ENCODE measurements around the gene SLIT1. TPM values are rescaled to one million over a fixed set of nuclear protein-coding genes. Genes with fewer than 3 reads are reported as not detected.
A peak's percentile ranks its signal among the peaks of the same experiment; 100 is the strongest.
"Not testable (repeated sequence)": the region's sequence is repeated elsewhere in the genome, so short reads cannot be mapped to it uniquely, and the experiment has no call there.

SLIT1 gene
- polyA plus RNA-seq, 3 donors from 2014 or later: 0.07 to 0.36 TPM; not detected in 1

- no peak for DNase-seq
- Mint-ChIP-seq H3K27me3 (ENCODE audit: low read depth in 3 of 3) (no peaks in the 10 kb centered on the region), H3K27ac (no peak overlapping the region), H3K4me1 (no peaks in the 10 kb centered on the region), H3K9me3 (no peaks in the 10 kb centered on the region), H3K4me3 (no peak overlapping the region), H3K36me3 (no peaks in the 10 kb centered on the region)
These were observed 142.2 kb downstream of the SLIT1 start for GRCh38 chr10:97043563-97043855.

- DNase-seq: no peak
- Mint-ChIP-seq H3K9me3 (no peaks in the 10 kb centered on the region), H3K4me3 (no peak overlapping the region)
These were observed 142.8 kb downstream of the SLIT1 start for GRCh38 chr10:97042716-97043562.

GRCh38 chr10:97042081-97042480 lies 143.7 kb downstream of the SLIT1 start:
- Mint-ChIP-seq H3K27ac (no peak overlapping the region), H3K36me3 (no peaks in the 10 kb centered on the region), H3K4me1 (peaks cover 7 to 13% of the 10 kb centered on the region in 2 donors), H3K27me3 (ENCODE audit: low read depth in 3 of 3) (peaks cover 0 to 4% (median 1%) of the 10 kb centered on the region in 3 donors), H3K4me3 (no peak overlapping the region), H3K9me3 (no peaks in the 10 kb centered on the region)
- DNase-seq: no peak

More at GRCh38 chr10:97042716-97043562, 142.8 kb downstream of the SLIT1 start:
- H3K27me3 Mint-ChIP-seq (ENCODE audit: low read depth in 3 of 3): peaks cover 0 to 4% (median 0%) of the 10 kb centered on the region in 3 donors
- no peaks in the 10 kb centered on the region for H3K36me3 Mint-ChIP-seq
- H3K4me1 Mint-ChIP-seq: peaks cover 0 to 4% of the 10 kb centered on the region in 2 donors
- no peak overlapping the region for H3K27ac Mint-ChIP-seq

- no peak overlapping the region for H3K4me3 Mint-ChIP-seq
- H3K36me3 Mint-ChIP-seq: no peaks in the 10 kb centered on the region
- H3K27ac Mint-ChIP-seq: no peak overlapping the region
These were observed 145.1 kb downstream of the SLIT1 start for GRCh38 chr10:97040706-97041105.

GRCh38 chr10:97040248-97040584 lies 145.5 kb downstream of the SLIT1 start:
- no peaks in the 10 kb centered on the region for H3K9me3 Mint-ChIP-seq
- peaks cover 1 to 4% (median 2%) of the 10 kb centered on the region in 3 donors for H3K27me3 Mint-ChIP-seq (ENCODE audit: low read depth in 3 of 3)
- H3K4me3 Mint-ChIP-seq: no peak overlapping the region
- no peaks in the 10 kb centered on the region for H3K36me3 Mint-ChIP-seq
- DNase-seq: no peak
- H3K27ac Mint-ChIP-seq: no peak overlapping the region
- peaks cover 9 to 16% of the 10 kb centered on the region in 2 donors for H3K4me1 Mint-ChIP-seq

More at GRCh38 chr10:97040706-97041105, 145.1 kb downstream of the SLIT1 start:
- H3K27me3 Mint-ChIP-seq (ENCODE audit: low read depth in 3 of 3): peaks cover 1 to 4% (median 2%) of the 10 kb centered on the region in 3 donors
- no peak for DNase-seq
- no peaks in the 10 kb centered on the region for H3K9me3 Mint-ChIP-seq
- H3K4me1 Mint-ChIP-seq: peaks cover 9 to 16% of the 10 kb centered on the region in 2 donors

GRCh38 chr10:97039538-97040247 lies 146.1 kb downstream of the SLIT1 start:
- no peaks in the 10 kb centered on the region for H3K9me3 Mint-ChIP-seq
- peaks cover 1 to 4% (median 2%) of the 10 kb centered on the region in 3 donors for H3K27me3 Mint-ChIP-seq (ENCODE audit: low read depth in 3 of 3)
- no peak for DNase-seq
- H3K4me1 Mint-ChIP-seq: peaks cover 9 to 16% of the 10 kb centered on the region in 2 donors
- H3K36me3 Mint-ChIP-seq: no peaks in the 10 kb centered on the region
- H3K4me3 Mint-ChIP-seq: no peak overlapping the region
- no peak overlapping the region for H3K27ac Mint-ChIP-seq

GRCh38 chr10:97038688-97039087 lies 147.1 kb downstream of the SLIT1 start:
- Mint-ChIP-seq H3K4me3 (peak overlapping the region in 1 of 5 donors; percentile 46), H3K27me3 (ENCODE audit: low read depth in 3 of 3) (peaks cover 1 to 4% (median 2%) of the 10 kb centered on the region in 3 donors), H3K9me3 (no peaks in the 10 kb centered on the region), H3K4me1 (peaks cover 9 to 16% of the 10 kb centered on the region in 2 donors), H3K36me3 (no peaks in the 10 kb centered on the region), H3K27ac (no peak overlapping the region)
- no peak for DNase-seq

- Mint-ChIP-seq H3K27ac (no peak overlapping the region), H3K36me3 (no peaks in the 10 kb centered on the region), H3K4me1 (peaks cover 9 to 16% of the 10 kb centered on the region in 2 donors), H3K4me3 (peak overlapping the region; percentile 46 to 82 (median 81)), H3K27me3 (ENCODE audit: low read depth in 3 of 3) (peaks cover 1 to 4% (median 2%) of the 10 kb centered on the region in 3 donors), H3K9me3 (no peaks in the 10 kb centered on the region)
- DNase-seq: peak; percentile 51 to 57 (median 56)
These were observed 148.1 kb downstream of the SLIT1 start for GRCh38 chr10:97037365-97038361.

- H3K4me3 Mint-ChIP-seq: no peak overlapping the region
- no peaks in the 10 kb centered on the region for H3K36me3 Mint-ChIP-seq
- peaks cover 9 to 16% of the 10 kb centered on the region in 2 donors for H3K4me1 Mint-ChIP-seq
- no peaks in the 10 kb centered on the region for H3K9me3 Mint-ChIP-seq
- H3K27me3 Mint-ChIP-seq (ENCODE audit: low read depth in 3 of 3): peaks cover 1 to 5% (median 4%) of the 10 kb centered on the region in 3 donors
- no peak for DNase-seq
- H3K27ac Mint-ChIP-seq: peak overlapping the region in 1 of 6 donors; percentile 29
These were observed 150.6 kb downstream of the SLIT1 start for GRCh38 chr10:97034958-97035769.

GRCh38 chr10:97034301-97034700 lies 151.5 kb downstream of the SLIT1 start:
- H3K36me3 Mint-ChIP-seq: no peaks in the 10 kb centered on the region
- H3K9me3 Mint-ChIP-seq: no peaks in the 10 kb centered on the region
- H3K27me3 Mint-ChIP-seq (ENCODE audit: low read depth in 3 of 3): peaks cover 1 to 7% (median 5%) of the 10 kb centered on the region in 3 donors
- H3K4me3 Mint-ChIP-seq: no peak overlapping the region
- H3K4me1 Mint-ChIP-seq: peaks cover 9 to 16% of the 10 kb centered on the region in 2 donors
- DNase-seq: no peak
- H3K27ac Mint-ChIP-seq: no peak overlapping the region

GRCh38 chr10:97033841-97034240 lies 151.9 kb downstream of the SLIT1 start:
- peaks cover 9 to 16% of the 10 kb centered on the region in 2 donors for H3K4me1 Mint-ChIP-seq
- H3K36me3 Mint-ChIP-seq; H3K27me3 Mint-ChIP-seq (ENCODE audit: low read depth in 3 of 3); H3K9me3 Mint-ChIP-seq; H3K27ac Mint-ChIP-seq; DNase-seq; H3K4me3 Mint-ChIP-seq: not testable (repeated sequence)

- H3K27me3 Mint-ChIP-seq (ENCODE audit: low read depth in 3 of 3): peaks cover 0 to 5% (median 2%) of the 10 kb centered on the region in 3 donors
- DNase-seq: no peak
- no peak overlapping the region for H3K4me3 Mint-ChIP-seq
- no peak overlapping the region for H3K27ac Mint-ChIP-seq
- no peaks in the 10 kb centered on the region for H3K36me3 Mint-ChIP-seq
- H3K4me1 Mint-ChIP-seq: peaks cover 6 to 9% of the 10 kb centered on the region in 2 donors
- H3K9me3 Mint-ChIP-seq: no peaks in the 10 kb centered on the region
These were observed 153.1 kb downstream of the SLIT1 start for GRCh38 chr10:97032624-97033023.

GRCh38 chr10:97031459-97031858 lies 154.3 kb downstream of the SLIT1 start:
- Mint-ChIP-seq H3K9me3 (no peaks in the 10 kb centered on the region), H3K4me1 (no peaks in the 10 kb centered on the region), H3K36me3 (no peaks in the 10 kb centered on the region), H3K27me3 (ENCODE audit: low read depth in 3 of 3) (peaks cover 0 to 3% (median 2%) of the 10 kb centered on the region in 3 donors), H3K27ac (peak overlapping the region in 1 of 6 donors; percentile 21), H3K4me3 (no peak overlapping the region)
- no peak for DNase-seq

Data from immature natural killer cell (primary cell).